Sigmoid colon (tissue), 4 donors: ENCODE measurements around the gene ACTN4.

Experiments
- POLR2A ChIP-seq, 2 donors: fragments of 450-650 bp; IDR thresholded peaks; one replicate each; pipeline ENCODE4 v1.6.1; 2016; ENCODE audit warnings: antibody characterized with exemption in 2 of 2, mild to moderate bottlenecking in 2 of 2, moderate library complexity in 2 of 2
- POLR2AphosphoS5 ChIP-seq, 4 donors: sonication (generic); formaldehyde crosslinking; IDR thresholded peaks; one replicate each; pipeline ENCODE4 v1.6.1; 2017; ENCODE audit warnings: antibody characterized with exemption in 4 of 4
- TF ChIP-seq, protein P1 (sequence below), 4 experiments: fragments of 450-650 bp in 3 of 4; fragments of 200-600 bp in 1 of 4; IDR thresholded peaks; one replicate each; pipeline ENCODE4 v1.5.1; 2016 to 2019; ENCODE audit warnings: antibody characterized with exemption in 4 of 4, mild to moderate bottlenecking in 3 of 4, moderate library complexity in 2 of 4

- TF ChIP-seq, protein P1, sequence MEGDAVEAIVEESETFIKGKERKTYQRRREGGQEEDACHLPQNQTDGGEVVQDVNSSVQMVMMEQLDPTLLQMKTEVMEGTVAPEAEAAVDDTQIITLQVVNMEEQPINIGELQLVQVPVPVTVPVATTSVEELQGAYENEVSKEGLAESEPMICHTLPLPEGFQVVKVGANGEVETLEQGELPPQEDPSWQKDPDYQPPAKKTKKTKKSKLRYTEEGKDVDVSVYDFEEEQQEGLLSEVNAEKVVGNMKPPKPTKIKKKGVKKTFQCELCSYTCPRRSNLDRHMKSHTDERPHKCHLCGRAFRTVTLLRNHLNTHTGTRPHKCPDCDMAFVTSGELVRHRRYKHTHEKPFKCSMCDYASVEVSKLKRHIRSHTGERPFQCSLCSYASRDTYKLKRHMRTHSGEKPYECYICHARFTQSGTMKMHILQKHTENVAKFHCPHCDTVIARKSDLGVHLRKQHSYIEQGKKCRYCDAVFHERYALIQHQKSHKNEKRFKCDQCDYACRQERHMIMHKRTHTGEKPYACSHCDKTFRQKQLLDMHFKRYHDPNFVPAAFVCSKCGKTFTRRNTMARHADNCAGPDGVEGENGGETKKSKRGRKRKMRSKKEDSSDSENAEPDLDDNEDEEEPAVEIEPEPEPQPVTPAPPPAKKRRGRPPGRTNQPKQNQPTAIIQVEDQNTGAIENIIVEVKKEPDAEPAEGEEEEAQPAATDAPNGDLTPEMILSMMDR (IDR thresholded peaks at IDR 0.05) = no peak
- TF ChIP-seq POLR2A (IDR thresholded peaks at IDR 0.05) (no peak), POLR2AphosphoS5 (IDR thresholded peaks at IDR 0.05) (no peak)
Observed at GRCh38 chr19:38744298-38744681, 96.8 kb downstream of the ACTN4 start, which contains the start of gene CAPN12.
